ENCODE results near the gene SERTM1. TPM values are rescaled to one million over a fixed set of nuclear protein-coding genes. Genes with fewer than 3 reads are reported as not detected.
A peak's percentile ranks its signal among the peaks of the same experiment; 100 is the strongest.

Gene SERTM1
- total and polyA plus RNA-seq, 2 experiments from 2014 or later = not detected

GRCh38 chr13:36710396-36710795 lies 36.6 kb downstream of the SERTM1 start:
- 68 to 79% methylated on average over 4 of the region's 4 CpGs for WGBS, 2 experiments (ENCODE audit: low coverage in 1 of 2, low lambda C conversion rate in 2 of 2, missing lambda C conversion rate in 2 of 2)
- Histone ChIP-seq H3K27ac (no peak overlapping the region), H4K20me1 (ENCODE audit: insufficient read depth) (no peaks in the 10 kb centered on the region), H3K27me3 (replicated peaks; ENCODE audit: insufficient read depth) (no peaks in the 10 kb centered on the region), H3K4me2 (ENCODE audit: unreplicated experiment) (no peak overlapping the region), H3K9me2 (ENCODE audit: insufficient read depth) (no peaks in the 10 kb centered on the region), H3K9ac (no peak overlapping the region), H3K79me2 (ENCODE audit: insufficient read depth) (no peaks in the 10 kb centered on the region), H3F3A (ENCODE audit: insufficient read depth) (no peaks in the 10 kb centered on the region), H3K36me3 (ENCODE audit: low read depth) (no peaks in the 10 kb centered on the region), H3K4me3 (no peak overlapping the region), H3K4me1 (ENCODE audit: insufficient read depth) (peaks cover 11% of the 10 kb centered on the region), H2AFZ (no peak overlapping the region), H3K9me3 (ENCODE audit: low read depth) (no peaks in the 10 kb centered on the region)
- no peak for DNase-seq
- in situ Hi-C loops (cut with MboI) = no loop called here
- no peak for TF ChIP-seq EZH2 (IDR thresholded peaks at IDR 0.05; ENCODE audit: insufficient read depth, poor library complexity, severe bottlenecking)
- no peak for TF ChIP-seq EZH2phosphoT487 (IDR thresholded peaks at IDR 0.05; ENCODE audit: insufficient read depth, low read depth)

GRCh38 chr13:36712290-36712689 lies 38.5 kb downstream of the SERTM1 start:
- Histone ChIP-seq H3K27ac (no peak overlapping the region), H3K4me2 (ENCODE audit: unreplicated experiment) (no peak overlapping the region), H3K4me3 (no peak overlapping the region), H3K9me2 (ENCODE audit: insufficient read depth) (no peaks in the 10 kb centered on the region), H4K20me1 (ENCODE audit: insufficient read depth) (no peaks in the 10 kb centered on the region), H3K36me3 (ENCODE audit: low read depth) (no peaks in the 10 kb centered on the region), H3F3A (ENCODE audit: insufficient read depth) (no peaks in the 10 kb centered on the region), H3K9ac (no peak overlapping the region), H3K4me1 (ENCODE audit: insufficient read depth) (peaks cover 11% of the 10 kb centered on the region), H3K9me3 (ENCODE audit: low read depth) (no peaks in the 10 kb centered on the region), H3K79me2 (ENCODE audit: insufficient read depth) (no peaks in the 10 kb centered on the region), H3K27me3 (replicated peaks; ENCODE audit: insufficient read depth) (no peaks in the 10 kb centered on the region), H2AFZ (no peak overlapping the region)
- no peak for TF ChIP-seq EZH2 (IDR thresholded peaks at IDR 0.05; ENCODE audit: insufficient read depth, poor library complexity, severe bottlenecking)
- in situ Hi-C loops (cut with MboI) = no loop called here
- no peak for DNase-seq
- 62 to 70% methylated on average over 3 of the region's 3 CpGs for WGBS, 2 experiments (ENCODE audit: low coverage in 1 of 2, low lambda C conversion rate in 2 of 2, missing lambda C conversion rate in 2 of 2)

- peak; percentile 75 for DNase-seq
- peak overlapping the region; percentile 38 for H3K9ac ChIP-seq
- peak overlapping the region; percentile 72 for H2AFZ ChIP-seq
- no peaks in the 10 kb centered on the region for H3K36me3 ChIP-seq (ENCODE audit: low read depth)
- H3K4me1 ChIP-seq (ENCODE audit: insufficient read depth) = peaks cover 11% of the 10 kb centered on the region
- peak overlapping the region; percentile 81 for H3K4me2 ChIP-seq (ENCODE audit: unreplicated experiment)
- in situ Hi-C loops (cut with MboI) = no loop called here
- no peaks in the 10 kb centered on the region for H3K9me2 ChIP-seq (ENCODE audit: insufficient read depth)
- H3F3A ChIP-seq (ENCODE audit: insufficient read depth) = no peaks in the 10 kb centered on the region
- no peak for TF ChIP-seq EZH2phosphoT487 (IDR thresholded peaks at IDR 0.05; ENCODE audit: insufficient read depth, low read depth)
- TF ChIP-seq EZH2 (IDR thresholded peaks at IDR 0.05; ENCODE audit: insufficient read depth, poor library complexity, severe bottlenecking) = no peak
- no peak overlapping the region for H3K27ac ChIP-seq
- no peaks in the 10 kb centered on the region for H3K79me2 ChIP-seq (ENCODE audit: insufficient read depth)
- no peaks in the 10 kb centered on the region for H3K9me3 ChIP-seq (ENCODE audit: low read depth)
- no peaks in the 10 kb centered on the region for H4K20me1 ChIP-seq (ENCODE audit: insufficient read depth)
- WGBS, 2 experiments (ENCODE audit: low coverage in 1 of 2, low lambda C conversion rate in 2 of 2, missing lambda C conversion rate in 2 of 2) = 1 to 3% methylated on average over 5 of the region's 5 CpGs
- H3K4me3 ChIP-seq = peak overlapping the region; percentile 31; the same call in 1 of the 2 replicates
- H3K27me3 ChIP-seq (replicated peaks; ENCODE audit: insufficient read depth) = no peaks in the 10 kb centered on the region
Measured at GRCh38 chr13:36712770-36713169, 39.0 kb downstream of the SERTM1 start.

- no peaks in the 10 kb centered on the region for H3K36me3 ChIP-seq (ENCODE audit: low read depth)
- H2AFZ ChIP-seq = no peak overlapping the region
- H3K4me2 ChIP-seq (ENCODE audit: unreplicated experiment) = no peak overlapping the region
- H3K27ac ChIP-seq = no peak overlapping the region
- no peaks in the 10 kb centered on the region for H3K79me2 ChIP-seq (ENCODE audit: insufficient read depth)
- whole genome bisulfite sequencing, 2 experiments (ENCODE audit: low coverage in 1 of 2, low lambda C conversion rate in 2 of 2, missing lambda C conversion rate in 2 of 2) = 0 to 1% methylated on average over 2 of the region's 2 CpGs
- H3K9me2 ChIP-seq (ENCODE audit: insufficient read depth) = no peaks in the 10 kb centered on the region
- DNase-seq = peak; percentile 16
- H4K20me1 ChIP-seq (ENCODE audit: insufficient read depth) = no peaks in the 10 kb centered on the region
- no peaks in the 10 kb centered on the region for H3K9me3 ChIP-seq (ENCODE audit: low read depth)
- H3K9ac ChIP-seq = no peak overlapping the region
- in situ Hi-C loops (cut with MboI) = no loop called here
- H3K4me3 ChIP-seq = no peak overlapping the region
- no peak for TF ChIP-seq EZH2phosphoT487 (IDR thresholded peaks at IDR 0.05; ENCODE audit: insufficient read depth, low read depth)
- TF ChIP-seq EZH2 (IDR thresholded peaks at IDR 0.05; ENCODE audit: insufficient read depth, poor library complexity, severe bottlenecking) = no peak
- no peaks in the 10 kb centered on the region for H3F3A ChIP-seq (ENCODE audit: insufficient read depth)
- no peaks in the 10 kb centered on the region for H3K27me3 ChIP-seq (replicated peaks; ENCODE audit: insufficient read depth)
- peaks cover 11% of the 10 kb centered on the region for H3K4me1 ChIP-seq (ENCODE audit: insufficient read depth)
Measured at GRCh38 chr13:36713887-36714286, 40.1 kb downstream of the SERTM1 start.

GRCh38 chr13:36715841-36716240 lies 42.0 kb downstream of the SERTM1 start:
- no peaks in the 10 kb centered on the region for H3F3A ChIP-seq (ENCODE audit: insufficient read depth)
- TF ChIP-seq EZH2phosphoT487 (IDR thresholded peaks at IDR 0.05; ENCODE audit: insufficient read depth, low read depth) (no peak), EZH2 (IDR thresholded peaks at IDR 0.05; ENCODE audit: insufficient read depth, poor library complexity, severe bottlenecking) (no peak)
- no peak overlapping the region for H3K9ac ChIP-seq
- H3K4me2 ChIP-seq (ENCODE audit: unreplicated experiment) = no peak overlapping the region
- H4K20me1 ChIP-seq (ENCODE audit: insufficient read depth) = no peaks in the 10 kb centered on the region
- no peak overlapping the region for H3K4me3 ChIP-seq
- WGBS, 2 experiments (ENCODE audit: low coverage in 1 of 2, low lambda C conversion rate in 2 of 2, missing lambda C conversion rate in 2 of 2) = 64 to 69% methylated on average over 1 of the region's 1 CpG
- no peaks in the 10 kb centered on the region for H3K9me3 ChIP-seq (ENCODE audit: low read depth)
- H3K4me1 ChIP-seq (ENCODE audit: insufficient read depth) = peaks cover 11% of the 10 kb centered on the region
- no peaks in the 10 kb centered on the region for H3K27me3 ChIP-seq (replicated peaks; ENCODE audit: insufficient read depth)
- H3K27ac ChIP-seq = no peak overlapping the region
- in situ Hi-C loops (cut with MboI) = no loop called here
- DNase-seq = no peak
- no peaks in the 10 kb centered on the region for H3K36me3 ChIP-seq (ENCODE audit: low read depth)
- no peaks in the 10 kb centered on the region for H3K79me2 ChIP-seq (ENCODE audit: insufficient read depth)
- no peak overlapping the region for H2AFZ ChIP-seq
- no peaks in the 10 kb centered on the region for H3K9me2 ChIP-seq (ENCODE audit: insufficient read depth)

Measured in GM23248 (cell line).